ENCODE results near the gene SIM2. TPM values are rescaled to one million over a fixed set of nuclear protein-coding genes. Genes with fewer than 3 reads are reported as not detected.

Gene SIM2
- total and polyA plus RNA-seq, 2 experiments from 2014 or later: 0.16 to 0.49 TPM

DNA sequence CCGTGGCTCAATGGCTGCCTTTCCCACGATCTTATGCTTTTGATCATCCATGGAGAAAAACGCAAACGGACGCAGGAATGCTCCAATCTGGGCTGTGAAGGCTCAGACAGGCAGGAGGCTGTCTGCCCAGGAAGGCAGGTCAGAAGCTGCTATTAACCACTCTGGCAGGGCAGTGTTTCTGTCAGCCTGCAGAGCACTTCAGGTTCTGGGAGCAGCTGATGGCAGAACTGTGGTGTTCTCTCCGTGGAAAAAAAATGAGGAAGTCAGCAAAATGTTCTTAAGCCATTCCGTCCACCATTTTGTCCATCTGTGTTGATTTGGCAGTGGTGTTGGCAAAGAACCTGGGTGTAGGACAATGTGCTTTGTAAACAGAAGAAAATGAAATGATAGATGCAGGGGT lies 91.7 kb downstream of the SIM2 start:
- Histone ChIP-seq H3K4me2 (no peak overlapping the region), H3K4me1 (ENCODE audit: insufficient read depth) (peaks cover 5% of the 10 kb centered on the region; the same call in 1 of the 2 replicates), H4K20me1 (replicated peaks; ENCODE audit: insufficient read depth) (no peaks in the 10 kb centered on the region), H3K27ac (ENCODE audit: low read depth) (no peak overlapping the region), H3K4me3 (no peak overlapping the region), H3K27me3 (ENCODE audit: insufficient read depth) (no peaks in the 10 kb centered on the region), H3K9me2 (ENCODE audit: insufficient read depth) (no peaks in the 10 kb centered on the region), H3F3A (replicated peaks; ENCODE audit: low read depth) (no peaks in the 10 kb centered on the region), H3K36me3 (ENCODE audit: insufficient read depth) (no peaks in the 10 kb centered on the region), H3K79me2 (replicated peaks; ENCODE audit: insufficient read depth) (no peaks in the 10 kb centered on the region), H2AFZ (no peak overlapping the region)
- no peaks in the 10 kb centered on the region for H3K36me3 Mint-ChIP-seq (ENCODE audit: low read depth)
- peaks cover 2% of the 10 kb centered on the region for H3K27me3 Mint-ChIP-seq (ENCODE audit: insufficient read depth, low read depth, poor library complexity)
- no peak for TF ChIP-seq STAT1 (IDR thresholded peaks at IDR 0.05; ENCODE audit: unreplicated experiment)
- no peak for TF ChIP-seq ZNF114 (CRISPR knock-in tag; IDR thresholded peaks at IDR 0.05)
- no peak for TF ChIP-seq ZNF331 (CRISPR knock-in tag; IDR thresholded peaks at IDR 0.05; ENCODE audit: low read depth)
- no peak for TF ChIP-seq EZH2phosphoT487 (IDR thresholded peaks at IDR 0.05; ENCODE audit: unreplicated experiment)
- TF ChIP-seq, protein P1, sequence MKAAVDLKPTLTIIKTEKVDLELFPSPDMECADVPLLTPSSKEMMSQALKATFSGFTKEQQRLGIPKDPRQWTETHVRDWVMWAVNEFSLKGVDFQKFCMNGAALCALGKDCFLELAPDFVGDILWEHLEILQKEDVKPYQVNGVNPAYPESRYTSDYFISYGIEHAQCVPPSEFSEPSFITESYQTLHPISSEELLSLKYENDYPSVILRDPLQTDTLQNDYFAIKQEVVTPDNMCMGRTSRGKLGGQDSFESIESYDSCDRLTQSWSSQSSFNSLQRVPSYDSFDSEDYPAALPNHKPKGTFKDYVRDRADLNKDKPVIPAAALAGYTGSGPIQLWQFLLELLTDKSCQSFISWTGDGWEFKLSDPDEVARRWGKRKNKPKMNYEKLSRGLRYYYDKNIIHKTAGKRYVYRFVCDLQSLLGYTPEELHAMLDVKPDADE (IDR thresholded peaks at IDR 0.05): no peak
- no peak for TF ChIP-seq POLR2AphosphoS5 (IDR thresholded peaks at IDR 0.05; ENCODE audit: low read depth)
- TF ChIP-seq, protein P2, sequence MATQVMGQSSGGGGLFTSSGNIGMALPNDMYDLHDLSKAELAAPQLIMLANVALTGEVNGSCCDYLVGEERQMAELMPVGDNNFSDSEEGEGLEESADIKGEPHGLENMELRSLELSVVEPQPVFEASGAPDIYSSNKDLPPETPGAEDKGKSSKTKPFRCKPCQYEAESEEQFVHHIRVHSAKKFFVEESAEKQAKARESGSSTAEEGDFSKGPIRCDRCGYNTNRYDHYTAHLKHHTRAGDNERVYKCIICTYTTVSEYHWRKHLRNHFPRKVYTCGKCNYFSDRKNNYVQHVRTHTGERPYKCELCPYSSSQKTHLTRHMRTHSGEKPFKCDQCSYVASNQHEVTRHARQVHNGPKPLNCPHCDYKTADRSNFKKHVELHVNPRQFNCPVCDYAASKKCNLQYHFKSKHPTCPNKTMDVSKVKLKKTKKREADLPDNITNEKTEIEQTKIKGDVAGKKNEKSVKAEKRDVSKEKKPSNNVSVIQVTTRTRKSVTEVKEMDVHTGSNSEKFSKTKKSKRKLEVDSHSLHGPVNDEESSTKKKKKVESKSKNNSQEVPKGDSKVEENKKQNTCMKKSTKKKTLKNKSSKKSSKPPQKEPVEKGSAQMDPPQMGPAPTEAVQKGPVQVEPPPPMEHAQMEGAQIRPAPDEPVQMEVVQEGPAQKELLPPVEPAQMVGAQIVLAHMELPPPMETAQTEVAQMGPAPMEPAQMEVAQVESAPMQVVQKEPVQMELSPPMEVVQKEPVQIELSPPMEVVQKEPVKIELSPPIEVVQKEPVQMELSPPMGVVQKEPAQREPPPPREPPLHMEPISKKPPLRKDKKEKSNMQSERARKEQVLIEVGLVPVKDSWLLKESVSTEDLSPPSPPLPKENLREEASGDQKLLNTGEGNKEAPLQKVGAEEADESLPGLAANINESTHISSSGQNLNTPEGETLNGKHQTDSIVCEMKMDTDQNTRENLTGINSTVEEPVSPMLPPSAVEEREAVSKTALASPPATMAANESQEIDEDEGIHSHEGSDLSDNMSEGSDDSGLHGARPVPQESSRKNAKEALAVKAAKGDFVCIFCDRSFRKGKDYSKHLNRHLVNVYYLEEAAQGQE (IDR thresholded peaks at IDR 0.05; ENCODE audit: unreplicated experiment): no peak
- TF ChIP-seq ZNF462 (CRISPR knock-in tag; IDR thresholded peaks at IDR 0.05): no peak
- H3K4me1 Mint-ChIP-seq: peaks cover 11% of the 10 kb centered on the region
- no peak for ATAC-seq
- no peak overlapping the region for H3K4me3 Mint-ChIP-seq
- no peak overlapping the region for H3K27ac Mint-ChIP-seq
- H3K9me3 Mint-ChIP-seq: no peaks in the 10 kb centered on the region; the same call in 2 of the 3 replicates
- DNase-seq (ENCODE audit: low spot score): no peak
